ENCODE data around the gene PEX12. TPM values are rescaled to one million over a fixed set of nuclear protein-coding genes. Genes with fewer than 3 reads are reported as not detected.

The PEX12 gene
- 3.7 and 4.5 TPM in 2 replicates for total RNA-seq

DNA sequence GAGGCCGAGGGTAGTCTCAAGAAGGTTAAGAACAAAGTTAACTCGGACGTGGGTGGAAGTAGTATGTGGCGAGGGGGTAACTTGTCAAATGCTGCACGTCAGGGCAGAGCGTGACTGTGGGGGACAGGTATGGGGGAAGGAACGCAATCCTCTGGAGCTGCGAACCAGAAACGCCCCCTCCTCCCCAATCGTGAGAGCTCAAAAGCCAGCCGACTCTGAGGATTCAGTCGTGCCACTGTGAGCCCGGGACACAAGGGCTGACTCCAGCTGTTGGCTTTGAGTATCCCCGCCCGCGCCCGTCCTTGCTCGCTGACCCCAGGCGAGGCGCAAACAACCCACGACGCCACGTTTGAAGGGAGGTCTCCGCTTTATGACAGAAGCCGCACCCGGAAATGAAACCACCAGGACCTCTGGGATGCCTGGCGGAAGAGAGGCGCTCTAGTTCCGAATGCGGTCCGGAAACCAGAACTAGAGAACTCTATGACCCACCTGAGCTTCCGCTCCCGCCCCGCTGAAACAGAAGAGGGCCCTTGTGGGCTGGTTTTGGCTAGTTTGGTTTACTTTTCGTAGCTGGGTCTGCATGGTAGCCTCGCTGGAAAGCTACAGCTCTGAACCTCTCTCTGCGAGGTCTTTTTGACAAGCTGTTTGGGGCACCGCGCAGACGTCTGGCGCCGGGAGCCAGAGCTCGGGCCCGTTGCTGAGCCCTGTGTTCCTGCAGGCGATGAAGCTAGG, at the start of gene PEX12:
PEX12 (minus strand) TSS at position 375 of the 732 bp plus-strand sequence. CDS start 550 bp downstream, outside the sequence.

DNA sequence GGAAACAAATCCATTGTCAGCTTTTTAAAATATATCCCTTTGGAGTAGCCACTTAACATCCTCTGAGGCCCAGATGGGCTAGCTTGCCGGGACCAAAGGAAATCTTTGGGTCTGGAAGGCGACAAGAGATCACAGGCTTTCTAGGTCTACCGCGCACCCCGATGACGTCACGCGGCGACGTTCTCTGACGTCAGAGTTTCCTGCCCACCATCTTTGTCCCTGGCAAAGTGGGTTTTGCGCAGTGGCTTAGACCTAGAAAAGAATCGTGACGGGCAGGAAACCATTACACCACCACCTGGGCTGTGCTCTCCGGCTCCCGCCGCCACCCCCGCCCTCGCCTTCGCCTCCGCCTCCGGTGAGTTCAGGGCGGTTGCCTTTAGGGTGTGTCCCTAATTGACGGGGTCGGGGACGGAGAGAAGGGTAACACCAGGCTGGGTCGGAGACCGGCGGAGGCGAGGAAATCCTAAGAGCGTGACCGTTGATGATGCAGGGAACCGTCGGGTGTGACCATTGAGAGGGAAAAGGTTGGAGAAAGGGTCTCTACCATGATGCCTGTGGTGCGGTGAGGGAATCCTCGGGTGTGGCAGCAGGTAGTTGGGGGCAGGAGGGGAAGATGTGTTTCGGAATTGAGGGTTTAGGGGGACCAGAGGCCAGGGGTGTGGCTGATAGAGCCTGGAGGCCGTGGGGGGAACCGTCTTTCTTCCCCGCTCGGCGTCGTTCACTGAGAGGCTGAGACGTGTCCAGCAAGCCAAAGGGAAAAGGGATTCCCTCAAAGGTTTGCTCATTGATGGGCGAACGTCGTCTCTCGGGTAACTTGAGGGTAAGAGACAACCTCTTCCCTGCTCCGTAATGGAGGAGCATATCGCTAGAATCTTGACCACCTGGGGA, 8.9 kb upstream of the PEX12 start, which contains the start of gene AP2B1:
AP2B1 (plus strand) TSS at position 249 of the 888 bp plus-strand sequence. CDS start 6,709 bp downstream, outside the sequence.

DNA sequence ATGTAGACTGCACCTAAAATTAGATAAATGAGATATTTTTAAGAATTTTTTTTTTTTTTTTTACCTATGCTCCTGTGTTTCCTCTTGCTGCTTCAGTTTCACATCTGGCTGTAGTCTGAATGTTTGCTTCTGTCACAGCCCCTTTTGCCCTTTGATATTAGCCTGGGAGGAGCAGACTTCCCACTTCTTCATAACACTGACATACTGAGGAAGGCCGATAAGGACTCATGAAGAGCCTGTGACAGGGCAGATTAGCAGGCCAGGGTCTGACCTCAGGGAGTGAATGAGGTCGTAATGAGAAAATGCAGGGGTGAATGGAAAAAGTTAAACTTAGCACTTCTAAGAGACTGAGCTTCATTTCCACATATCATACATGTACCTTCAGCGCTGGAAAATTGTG, 17.7 kb downstream of the PEX12 start, which contains the start of gene SLFN14:
SLFN14 (minus strand) TSS at position 117 of the 400 bp plus-strand sequence. CDS start 2,757 bp downstream, outside the sequence.

DNA sequence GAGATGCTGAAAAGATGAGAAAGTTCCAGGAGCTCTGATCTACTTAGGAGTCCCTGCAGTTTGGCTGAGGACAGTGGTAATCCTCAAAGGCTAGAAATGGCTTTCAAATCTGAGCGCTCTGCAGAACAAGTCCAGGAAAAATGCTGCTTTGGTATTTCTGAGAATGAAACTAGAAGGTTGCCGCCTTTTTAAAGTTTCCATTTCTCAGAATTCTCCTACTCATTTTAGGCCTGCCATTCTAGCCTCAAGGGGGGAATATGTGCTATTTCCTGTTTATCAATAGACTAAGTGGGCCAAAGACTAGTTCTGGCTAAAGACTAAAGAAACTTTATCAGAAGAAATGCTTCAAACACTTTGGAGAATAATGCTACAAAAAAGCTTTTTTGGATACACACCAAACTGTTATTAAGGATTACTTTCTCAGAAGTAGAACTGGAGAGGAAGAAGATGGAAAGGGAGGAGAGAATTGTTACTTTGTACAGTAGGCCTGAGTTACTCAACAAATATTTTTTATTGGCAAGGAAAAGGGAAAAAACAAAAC, 40.7 kb downstream of the PEX12 start, which contains the start of gene SLFN12L:
SLFN12L (minus strand) TSS at position 78 of the 541 bp plus-strand sequence. CDS start 15,314 bp downstream, outside the sequence.

Other genes with a start within 250 kb of the PEX12 start
- 141 and 147 TPM in 2 replicates for gene SLFN11, start 204.9 kb downstream of the PEX12 start, total RNA-seq
- gene SLFN12, start 146.1 kb downstream of the PEX12 start, total RNA-seq = 18.7 and 20.3 TPM in 2 replicates
- 4.3 and 5.0 TPM in 2 replicates for gene SLFN13, start 129.8 kb downstream of the PEX12 start, total RNA-seq
- gene SLFN12L, start 40.9 kb downstream of the PEX12 start, total RNA-seq = under 0.01 and 0.11 TPM in 2 replicates
- gene SLFN14, start 17.8 kb downstream of the PEX12 start, total RNA-seq = not detected in 2 replicates
- 78.5 and 88.4 TPM in 2 replicates for gene AP2B1, start 8.8 kb upstream of the PEX12 start, total RNA-seq
- 1.5 and 6.1 TPM in 2 replicates for gene RASL10B, start 153.1 kb upstream of the PEX12 start, total RNA-seq
- gene GAS2L2, start 174.7 kb upstream of the PEX12 start, total RNA-seq = under 0.01 TPM in 1 of 2 replicates, not detected in the other
- gene C17orf50, start 182.3 kb upstream of the PEX12 start, total RNA-seq = not detected in 2 replicates
- gene MMP28, start 217.1 kb upstream of the PEX12 start, total RNA-seq = 0.33 and 0.37 TPM in 2 replicates
- gene TAF15, start 230.9 kb upstream of the PEX12 start, total RNA-seq = 66.9 and 96.7 TPM in 2 replicates

Data from uterine smooth muscle cell (primary cell).